H9 (cell line): Measurements from ENCODE around the gene COL4A2. TPM values are rescaled to one million over a fixed set of nuclear protein-coding genes. Genes with fewer than 3 reads are reported as not detected.

Source experiments
- DNase-seq: peaks from one replicate; pipeline ENCODE4 v3.0.0-alpha.2; 2017
- H2AFZ ChIP-seq: one replicate; pipeline ENCODE4 v1.6.1; 2013; ENCODE audit warnings: mild to moderate bottlenecking, low read length, control low read depth, moderate library complexity
- H2AK5ac ChIP-seq: 2 replicates; pipeline ENCODE4 v1.6.1; 2013; ENCODE audit warnings: low read length, control low read depth, mixed read lengths; ENCODE audit not compliant: insufficient read length
- H2BK120ac ChIP-seq: one replicate; pipeline ENCODE4 v1.6.1; 2013; ENCODE audit warnings: low read depth, mild to moderate bottlenecking, low read length, control low read depth, inconsistent platforms; ENCODE audit not compliant: poor library complexity, severe bottlenecking
- H2BK12ac ChIP-seq: 2 replicates; pipeline ENCODE4 v1.6.1; 2013; ENCODE audit warnings: low read length, control low read depth, mixed read lengths, low read depth; ENCODE audit not compliant: insufficient read length
- H2BK15ac ChIP-seq: 2 replicates; pipeline ENCODE4 v1.6.1; 2013; ENCODE audit warnings: low read depth, low read length, control low read depth
- H2BK20ac ChIP-seq: one replicate; pipeline ENCODE4 v1.6.1; 2013; ENCODE audit warnings: low read depth, mild to moderate bottlenecking, low read length, control low read depth, inconsistent platforms; ENCODE audit not compliant: poor library complexity, severe bottlenecking
- H2BK5ac ChIP-seq: 2 replicates; pipeline ENCODE4 v1.6.1; 2013; ENCODE audit warnings: low read length, control low read depth, mixed read lengths; ENCODE audit not compliant: insufficient read length
- H3K14ac ChIP-seq: 2 replicates; pipeline ENCODE4 v1.6.1; 2013; ENCODE audit warnings: low read length, control low read depth; ENCODE audit not compliant: insufficient read depth
- H3K18ac ChIP-seq: 2 replicates; pipeline ENCODE4 v1.6.1; 2013; ENCODE audit warnings: low read depth, mild to moderate bottlenecking, mixed read lengths, low read length, control low read depth; ENCODE audit not compliant: insufficient read length
- H3K23ac ChIP-seq: 2 replicates; pipeline ENCODE4 v1.6.1; 2013; ENCODE audit warnings: low read length, control low read depth, mixed read lengths, low read depth; ENCODE audit not compliant: insufficient read length
- H3K23me2 ChIP-seq: 2 replicates; pipeline ENCODE4 v1.6.1; 2013; ENCODE audit warnings: low read depth, mild to moderate bottlenecking, mixed read lengths, low read length, control low read depth; ENCODE audit not compliant: insufficient read length, poor library complexity, severe bottlenecking
- H3K27ac ChIP-seq: 2 replicates; pipeline ENCODE4 v1.5.1; 2013; ENCODE audit warnings: low read length, control low read depth, mixed read lengths, low read depth; ENCODE audit not compliant: insufficient read length
- H3K27me3 ChIP-seq: 2 replicates; pipeline ENCODE4 v1.6.1; 2013; ENCODE audit warnings: low read length, control low read depth, inconsistent platforms; ENCODE audit not compliant: insufficient read depth
- H3K4ac ChIP-seq: 2 replicates; pipeline ENCODE4 v1.6.1; 2013; ENCODE audit warnings: low read depth, mild to moderate bottlenecking, control low read depth, inconsistent platforms, low read length, moderate library complexity
- H3K4me1 ChIP-seq: 2 replicates; pipeline ENCODE4 v1.6.1; 2013; ENCODE audit warnings: low read length, control low read depth, inconsistent platforms; ENCODE audit not compliant: insufficient read depth
- H3K4me2 ChIP-seq: 2 replicates; pipeline ENCODE4 v1.6.1; 2013; ENCODE audit warnings: low read length, control low read depth, mixed read lengths; ENCODE audit not compliant: insufficient read length, insufficient read depth
- H3K56ac ChIP-seq: 2 replicates; pipeline ENCODE4 v1.6.1; 2013; ENCODE audit warnings: low read depth, mild to moderate bottlenecking, mixed read lengths, low read length, control low read depth; ENCODE audit not compliant: insufficient read length
- H3K79me1 ChIP-seq: 2 replicates; pipeline ENCODE4 v1.6.1; 2013; ENCODE audit warnings: low read depth, mild to moderate bottlenecking, moderate library complexity, low read length, control low read depth, inconsistent platforms; ENCODE audit not compliant: insufficient read depth, poor library complexity, severe bottlenecking
- H3K79me2 ChIP-seq: 2 replicates; pipeline ENCODE4 v1.6.1; 2013; ENCODE audit warnings: low read length, control low read depth, inconsistent platforms; ENCODE audit not compliant: insufficient read depth
- H3K9ac ChIP-seq: 2 replicates; pipeline ENCODE4 v1.6.1; 2013; ENCODE audit warnings: low read length, control low read depth, mixed read lengths; ENCODE audit not compliant: insufficient read length; ENCODE audit errors: extremely low read depth
- H3K9me3 ChIP-seq: one replicate; pipeline ENCODE4 v1.6.1; 2013; ENCODE audit warnings: low read depth, low read length, inconsistent platforms; ENCODE audit not compliant: control insufficient read depth
- H3T11ph ChIP-seq: one replicate; pipeline ENCODE4 v1.6.1; 2013; ENCODE audit warnings: mild to moderate bottlenecking, low read length, control low read depth, inconsistent platforms
- H4K20me1 ChIP-seq: one replicate; pipeline ENCODE4 v1.6.1; 2013; ENCODE audit not compliant: control insufficient read depth, insufficient read length, insufficient read depth
- H4K5ac ChIP-seq: 2 replicates; pipeline ENCODE4 v1.6.1; 2013; ENCODE audit warnings: low read depth, mild to moderate bottlenecking, mixed read lengths, low read length, control low read depth; ENCODE audit not compliant: insufficient read length
- H4K8ac ChIP-seq: replicated peaks from 2 replicates; pipeline ENCODE4 v1.6.1; 2013; ENCODE audit warnings: low read length, control low read depth, mixed read lengths, low read depth; ENCODE audit not compliant: insufficient read length
- H4K91ac ChIP-seq: 2 replicates; pipeline ENCODE4 v1.6.1; 2013; ENCODE audit warnings: low read depth, mild to moderate bottlenecking, moderate library complexity, mixed read lengths, low read length, control low read depth; ENCODE audit not compliant: insufficient read length
- H3K27ac Mint-ChIP-seq, 3 experiments: 2 replicates in 2 of 3; 3 replicates in 1 of 3; pipeline ENCODE4 v1.8.0; 2020 to 2021; ENCODE audit warnings: mixed read lengths in 3 of 3, mild to moderate bottlenecking in 1 of 3, moderate library complexity in 1 of 3
- H3K27me3 Mint-ChIP-seq: 2 replicates; pipeline ENCODE4 v1.8.0; 2021; ENCODE audit warnings: low read depth, mild to moderate bottlenecking, moderate library complexity, mixed read lengths
- H3K36me3 Mint-ChIP-seq, 3 experiments: 2 replicates in 2 of 3; 3 replicates in 1 of 3; pipeline ENCODE4 v1.8.0; 2020 to 2021; ENCODE audit warnings: low read depth in 3 of 3, mixed read lengths in 3 of 3; ENCODE audit not compliant: insufficient read depth in 1 of 3
- H3K4me1 Mint-ChIP-seq, 2 experiments: 2 replicates each; pipeline ENCODE4 v1.8.0; 2020; ENCODE audit warnings: mixed read lengths in 2 of 2
- H3K4me3 Mint-ChIP-seq, 2 experiments: 2 replicates in 1 of 2; 3 replicates in 1 of 2; pipeline ENCODE4 v1.8.0; 2020 to 2021; ENCODE audit warnings: mild to moderate bottlenecking in 2 of 2, mixed read lengths in 2 of 2, moderate library complexity in 1 of 2
- H3K9me3 Mint-ChIP-seq, 2 experiments: 2 replicates in 1 of 2; 3 replicates in 1 of 2; pipeline ENCODE4 v1.8.0; 2020; ENCODE audit warnings: mild to moderate bottlenecking in 2 of 2, mixed read lengths in 2 of 2, moderate library complexity in 1 of 2
- CTCF ChIP-seq: fragments of 200-600 bp; sonication (generic); conservative IDR thresholded peaks from 3 replicates; pipeline ENCODE4 v1.8.0; 2021; ENCODE audit warnings: antibody characterized with exemption, mild to moderate bottlenecking
- WGBS: extraction: QIAGEN DNeasy Blood & Tissue Kit; methylation state at CpG from one replicate; pipeline ENCODE4 v1.1.7; 2013; ENCODE audit warnings: missing lambda C conversion rate, low lambda C conversion rate, mixed read lengths; ENCODE audit not compliant: insufficient read length; ENCODE audit errors: extremely low coverage; 5-methylcytosine and 5-hydroxymethylcytosine counted together
- total RNA-seq: library from RNA; stranded (reverse); gene quantifications from 2 replicates; pipeline ENCODE4 v1.2.1, GENCODE V29; 2021

COL4A2 gene
- total RNA-seq, 1 experiment from 2014 or later, result 76.5 TPM

- no peak for DNase-seq
- peaks cover 16 to 46% (median 40%) of the 10 kb centered on the region in 3 experiments for H3K36me3 Mint-ChIP-seq
- H3K4me3 Mint-ChIP-seq, result no peak overlapping the region
- Histone ChIP-seq H3K14ac (no peak overlapping the region; the same call in 1 of the 2 replicates), H3T11ph (no peak overlapping the region), H4K5ac (no peak overlapping the region), H3K4me2 (no peak overlapping the region), H3K4me1 (no peaks in the 10 kb centered on the region), H4K91ac (peak overlapping the region; percentile 30), H3K23me2 (no peaks in the 10 kb centered on the region), H3K79me2 (no peaks in the 10 kb centered on the region), H2BK5ac (no peak overlapping the region), H3K27ac (no peak overlapping the region), H2BK15ac (no peak overlapping the region), H3K56ac (no peak overlapping the region), H3K9ac (no peak overlapping the region), H2BK12ac (no peak overlapping the region), H4K8ac (no peak overlapping the region), H2AFZ (no peak overlapping the region), H3K18ac (no peak overlapping the region), H3K23ac (no peak overlapping the region), H2BK120ac (no peak overlapping the region), H3K9me3 (no peaks in the 10 kb centered on the region), H3K4ac (no peak overlapping the region), H2AK5ac (no peak overlapping the region), H3K27me3 (no peaks in the 10 kb centered on the region), H3K79me1 (no peaks in the 10 kb centered on the region), H2BK20ac (no peak overlapping the region), H4K20me1 (no peaks in the 10 kb centered on the region)
- no peaks in the 10 kb centered on the region for H3K9me3 Mint-ChIP-seq
- TF ChIP-seq CTCF, result no peak
- H3K27ac Mint-ChIP-seq, result peak overlapping the region; percentile 30 to 94 (median 82); a peak in 6 of 7 replicates
- no peaks in the 10 kb centered on the region for H3K27me3 Mint-ChIP-seq
- WGBS, result no CpG with 5 or more reads among the region's 6 CpGs
- peaks cover 8% of the 10 kb centered on the region in 2 experiments for H3K4me1 Mint-ChIP-seq
These were observed 172.1 kb downstream of the COL4A2 start for GRCh38 chr13:110479215-110479545.
